ENCODE data around the gene NEURL2.
"Not testable (repeated sequence)": the region's sequence is repeated elsewhere in the genome, so short reads cannot be mapped to it uniquely, and the experiment has no call there.

Gene NEURL2

GRCh38 chr20:45882469-45883099 is 8.4 kb downstream of the NEURL2 start:
- H3K4me3 ChIP-seq (ENCODE audit: low read depth, low read length) = no peak overlapping the region
- TF ChIP-seq CTCF (IDR thresholded peaks at IDR 0.05; ENCODE audit: low read depth, low read length) = no peak

GRCh38 chr20:45880988-45881788 is 9.8 kb downstream of the NEURL2 start, which contains the start of gene ZSWIM1:
Gene ZSWIM1, plus strand, starts transcription at chr20:45881227. Its CDS starts 1,366 bp downstream, at chr20:45882593.
- H3K36me3 ChIP-seq = peaks cover 17% of the 10 kb centered on the region
- DNase-seq = peak; percentile 99
- H3K4me1 ChIP-seq = no peaks in the 10 kb centered on the region; the same call in 1 of the 2 replicates
- no peaks in the 10 kb centered on the region for H3K27me3 ChIP-seq
- no peak for TF ChIP-seq CTCF (IDR thresholded peaks at IDR 0.05; ENCODE audit: low read depth, low read length)
- H3K9me3 ChIP-seq = no peaks in the 10 kb centered on the region
- peak within 1 kb of the TSS; percentile 99 for H3K4me3 ChIP-seq (ENCODE audit: low read depth, low read length)

More at GRCh38 chr20:45882469-45883099, 8.4 kb downstream of the NEURL2 start:
- H3K36me3 ChIP-seq = peaks cover 17% of the 10 kb centered on the region
- H3K4me1 ChIP-seq = no peaks in the 10 kb centered on the region; the same call in 1 of the 2 replicates
- no peaks in the 10 kb centered on the region for H3K9me3 ChIP-seq
- DNase-seq = no peak
- H3K27me3 ChIP-seq = no peaks in the 10 kb centered on the region

- no peak for TF ChIP-seq CTCF (IDR thresholded peaks at IDR 0.05; ENCODE audit: low read depth, low read length)
- H3K27me3 ChIP-seq = no peaks in the 10 kb centered on the region
- no peaks in the 10 kb centered on the region for H3K9me3 ChIP-seq
- no peaks in the 10 kb centered on the region; the same call in 1 of the 2 replicates for H3K4me1 ChIP-seq
- H3K4me3 ChIP-seq (ENCODE audit: low read depth, low read length) = no peak overlapping the region
- H3K36me3 ChIP-seq = peaks cover 8% of the 10 kb centered on the region
- DNase-seq = no peak
These were observed 12.8 kb downstream of the NEURL2 start for GRCh38 chr20:45878076-45878761.

- Histone ChIP-seq H3K4me1 (no peaks in the 10 kb centered on the region), H3K27me3 (no peaks in the 10 kb centered on the region), H3K36me3 (no peaks in the 10 kb centered on the region), H3K4me3 (ENCODE audit: low read depth, low read length) (no peak overlapping the region), H3K9me3 (no peaks in the 10 kb centered on the region)
- TF ChIP-seq CTCF (IDR thresholded peaks at IDR 0.05; ENCODE audit: low read depth, low read length) = no peak
- DNase-seq = no peak
These were observed 16.4 kb downstream of the NEURL2 start for GRCh38 chr20:45874576-45874975.

- H3K4me3 ChIP-seq (ENCODE audit: low read depth, low read length) = not testable (repeated sequence)
These were observed 16.9 kb downstream of the NEURL2 start for GRCh38 chr20:45874104-45874481.

GRCh38 chr20:45873409-45874103 is 17.5 kb downstream of the NEURL2 start:
- no peaks in the 10 kb centered on the region for H3K9me3 ChIP-seq
- H3K4me3 ChIP-seq (ENCODE audit: low read depth, low read length) = no peak overlapping the region
- H3K4me1 ChIP-seq = no peaks in the 10 kb centered on the region
- DNase-seq = no peak
- no peak for TF ChIP-seq CTCF (IDR thresholded peaks at IDR 0.05; ENCODE audit: low read depth, low read length)
- no peaks in the 10 kb centered on the region for H3K27me3 ChIP-seq
- H3K36me3 ChIP-seq = no peaks in the 10 kb centered on the region

More at GRCh38 chr20:45874104-45874481, 16.9 kb downstream of the NEURL2 start:
- not testable (repeated sequence) for H3K9me3 ChIP-seq, H3K27me3 ChIP-seq, DNase-seq, H3K4me1 ChIP-seq, H3K36me3 ChIP-seq

All from BE2C (cell line).